Inferior parietal cortex (tissue), 1 donor: ENCODE measurements around the gene ARHGEF4.
A peak's percentile ranks its signal among the peaks of the same experiment; 100 is the strongest.

Experiments used
- DNase-seq: peaks from one replicate; pipeline ENCODE4 v3.0.0-alpha.2; 2016; ENCODE audit errors: extremely low spot score

ARHGEF4 gene

DNA sequence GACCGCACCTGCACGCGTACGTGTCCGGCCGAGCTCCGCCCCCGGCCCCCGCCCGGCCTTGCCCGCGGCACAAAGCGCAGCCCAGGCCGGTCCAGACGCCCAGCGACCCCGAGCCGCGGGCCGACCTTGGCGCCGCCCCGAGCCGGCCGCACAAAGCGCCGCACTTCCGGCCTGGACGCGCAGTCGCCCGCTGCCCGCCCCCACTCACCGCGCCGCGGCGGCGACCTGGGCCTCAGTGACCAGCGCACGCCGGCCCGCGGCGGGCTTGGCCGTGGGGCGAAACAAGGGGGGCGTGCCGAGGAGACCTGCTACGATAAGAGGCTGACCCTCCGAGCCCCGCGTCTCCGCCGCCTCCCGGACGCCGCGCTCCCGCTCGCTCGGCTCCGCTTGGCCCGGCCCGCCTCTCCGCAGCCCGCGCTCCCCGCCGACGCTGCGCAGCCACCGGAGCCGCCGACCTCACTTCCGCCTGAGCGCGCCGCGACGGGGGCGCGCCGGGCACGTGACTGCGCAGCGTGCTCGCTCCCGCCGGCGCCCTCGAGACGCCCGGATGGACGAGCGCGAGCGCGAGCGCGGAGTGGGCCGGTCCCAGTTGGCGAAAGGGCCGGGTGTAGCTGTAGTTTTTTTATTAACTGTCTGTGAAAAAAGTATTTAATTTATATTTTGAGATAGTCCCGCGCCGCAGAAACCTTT lies 256.4 kb downstream of the ARHGEF4 start, which contains the start of gene FAM168B:
Gene FAM168B, minus strand, starts transcription at position 455 of the 690 bp plus-strand sequence. CDS start 10,814 bp downstream, outside the sequence.
- DNase-seq: peak; percentile 85

DNA sequence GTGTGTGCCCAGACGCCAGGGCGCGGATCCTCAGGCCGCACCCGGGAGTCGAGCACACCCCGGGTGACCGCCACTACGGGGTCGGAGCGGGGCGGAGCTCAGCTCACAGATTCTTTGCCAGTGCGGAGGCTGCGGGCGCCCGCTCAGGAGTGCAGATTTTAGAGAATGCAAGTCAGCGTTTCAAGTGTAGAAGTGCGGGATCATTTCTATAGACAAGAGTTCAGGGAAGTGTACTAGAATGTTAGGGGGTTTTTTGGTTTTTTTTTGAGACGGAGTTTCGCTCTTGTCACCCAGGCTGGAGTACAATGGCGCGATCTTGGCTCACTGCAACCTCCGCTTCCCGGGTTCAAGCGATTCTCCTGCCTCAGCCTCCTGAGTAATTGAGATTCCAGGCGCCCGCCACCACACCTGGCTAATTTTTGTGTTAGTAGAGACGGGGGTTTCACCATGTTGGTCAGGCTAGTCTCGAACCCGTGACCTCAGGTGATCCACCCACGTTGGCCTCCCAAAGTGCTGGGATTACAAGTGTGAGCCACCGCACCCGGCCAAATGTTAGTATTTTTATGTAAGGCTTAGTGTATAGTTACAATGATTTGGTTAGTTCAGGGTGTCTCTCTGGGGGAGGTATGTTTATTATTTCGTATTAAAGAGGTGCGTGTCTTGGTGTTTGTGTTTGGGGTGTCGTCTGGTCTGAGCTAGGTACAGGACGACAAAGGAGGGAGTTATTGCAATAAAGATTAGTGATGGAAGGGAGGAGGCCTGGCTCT lies 257.2 kb downstream of the ARHGEF4 start:
- DNase-seq: no peak

DNA sequence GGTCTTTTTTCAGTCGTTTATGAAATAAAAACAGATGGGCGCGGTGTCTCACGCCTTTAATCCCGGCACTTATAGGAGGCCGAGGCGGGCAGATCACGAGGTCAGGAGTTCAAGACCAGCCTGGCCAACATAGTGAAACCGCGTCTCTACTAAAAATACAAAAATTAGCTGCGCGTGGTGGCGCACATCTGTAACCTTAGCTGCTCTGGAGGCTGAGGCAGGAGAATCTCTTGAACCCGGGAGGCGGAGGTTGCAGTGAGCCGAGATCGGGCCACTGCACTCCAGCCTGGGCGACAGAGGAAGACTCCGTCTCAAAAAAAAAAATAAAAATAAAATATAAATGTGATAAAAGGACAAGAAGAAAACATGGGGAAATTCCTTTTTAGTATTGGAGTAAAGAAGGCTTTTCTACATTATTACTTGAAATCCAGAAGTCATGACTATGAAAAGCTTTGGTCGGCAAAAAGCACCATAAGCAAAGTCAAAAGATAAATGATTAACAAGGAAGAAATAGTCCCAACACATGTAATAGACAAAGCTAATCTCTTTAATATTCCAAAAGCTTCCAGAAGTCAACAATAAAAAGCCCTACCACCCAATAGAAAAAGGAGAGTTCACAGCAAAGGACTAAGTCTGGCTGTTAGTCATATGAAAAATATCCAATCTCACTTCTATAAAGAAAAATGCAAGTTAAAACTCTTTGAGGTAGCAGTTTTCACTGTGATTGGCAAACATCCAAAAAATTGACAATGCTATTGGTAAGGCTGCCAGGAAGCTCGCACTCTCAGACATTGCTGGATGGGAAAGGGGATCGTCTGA lies 258.0 kb downstream of the ARHGEF4 start:
- DNase-seq: no peak
